ENCODE measurements around the gene AFM. TPM values are rescaled to one million over a fixed set of nuclear protein-coding genes. Genes with fewer than 3 reads are reported as not detected.

The AFM gene
- total and polyA plus RNA-seq, 5 donors = not detected

Other genes with a start within 250 kb of the AFM start
- gene ANKRD17, start 222.9 kb upstream of the AFM start, total RNA-seq = 10 to 100 TPM; 52.1 to 59.4 (median 53.7) TPM
- gene ANKRD17, start 222.9 kb upstream of the AFM start, polyA plus RNA-seq = 9.6 TPM
- 1 to 10 TPM in 1 of 4 donors, not detected in 3; 9.6 TPM for gene ALB, start 77.5 kb upstream of the AFM start, total RNA-seq
- gene ALB, start 77.5 kb upstream of the AFM start, polyA plus RNA-seq = 0.81 TPM
- gene AFP, start 45.5 kb upstream of the AFM start, total RNA-seq = not detected
- not detected for gene AFP, start 45.5 kb upstream of the AFM start, polyA plus RNA-seq
- gene RASSF6, start 138.7 kb downstream of the AFM start, total RNA-seq = not detected
- gene RASSF6, start 138.7 kb downstream of the AFM start, polyA plus RNA-seq = not detected